HL-60 (cell line): ENCODE data around the gene TAF1C.
"Not testable (repeated sequence)": the region's sequence is repeated elsewhere in the genome, so short reads cannot be mapped to it uniquely, and the experiment has no call there.

ENCODE experiments used
- DNase-seq, 2 experiments: peaks; one replicate each; pipeline ENCODE4 v3.0.0-alpha.2; 2010 to 2020; ENCODE audit warnings: low read depth in 1 of 2, low spot score in 1 of 2
- H3K27ac ChIP-seq: fragments of 250-450 bp; sonication (Bioruptor Pico); replicated peaks from 2 replicates; pipeline ENCODE4 v1.5.1; 2020; ENCODE audit warnings: mild to moderate bottlenecking, moderate library complexity
- H3K27me3 ChIP-seq: fragments of 250-450 bp; sonication (Bioruptor Pico); 2 replicates; pipeline ENCODE4 v1.5.1; 2021; ENCODE audit warnings: mild to moderate bottlenecking, moderate library complexity; ENCODE audit not compliant: insufficient read depth, poor library complexity, severe bottlenecking
- H3K4me3 ChIP-seq: replicated peaks from 2 replicates; pipeline ENCODE4 v1.5.1; 2011; ENCODE audit warnings: mild to moderate bottlenecking, control low read depth, low read length; ENCODE audit not compliant: insufficient read depth
- CTCF ChIP-seq: IDR thresholded peaks from one replicate; pipeline ENCODE4 v1.5.1; 2011; ENCODE audit warnings: low read length, control low read depth, inconsistent platforms; ENCODE audit not compliant: insufficient read depth
- GABPA ChIP-seq: IDR thresholded peaks from 2 replicates; pipeline ENCODE4 v1.6.1; 2012; ENCODE audit warnings: low read depth
- POLR2AphosphoS5 ChIP-seq: IDR thresholded peaks from 2 replicates; pipeline ENCODE4 v1.6.1; 2012; ENCODE audit warnings: low read depth
- REST ChIP-seq: IDR thresholded peaks from 2 replicates; pipeline ENCODE4 v1.6.1; 2012; ENCODE audit warnings: low read depth; ENCODE audit not compliant: insufficient replicate concordance
- SPI1 ChIP-seq: IDR thresholded peaks from 2 replicates; pipeline ENCODE4 v1.6.1; 2012; ENCODE audit warnings: low read depth, mild to moderate bottlenecking, borderline replicate concordance

Gene TAF1C

GRCh38 chr16:84218176-84218823 lies 31.4 kb upstream of the TAF1C start:
- TF ChIP-seq GABPA, result no peak
- TF ChIP-seq REST, result no peak
- no peak for TF ChIP-seq POLR2AphosphoS5
- TF ChIP-seq CTCF, result no peak
- no peak for TF ChIP-seq SPI1
- DNase-seq, result no peak
- no peaks in the 10 kb centered on the region for H3K27me3 ChIP-seq
- no peak overlapping the region for H3K4me3 ChIP-seq
- no peak overlapping the region for H3K27ac ChIP-seq

GRCh38 chr16:84216144-84216543 lies 29.3 kb upstream of the TAF1C start:
- not testable (repeated sequence) for H3K27ac ChIP-seq, DNase-seq, H3K27me3 ChIP-seq, H3K4me3 ChIP-seq

GRCh38 chr16:84215531-84215930 lies 28.7 kb upstream of the TAF1C start:
- Histone ChIP-seq H3K4me3 (no peak overlapping the region), H3K27ac (no peak overlapping the region), H3K27me3 (no peaks in the 10 kb centered on the region)
- TF ChIP-seq REST, result no peak
- no peak for TF ChIP-seq GABPA
- no peak for TF ChIP-seq SPI1
- TF ChIP-seq POLR2AphosphoS5, result no peak
- TF ChIP-seq CTCF, result no peak
- no peak for DNase-seq

GRCh38 chr16:84214451-84215066 lies 27.7 kb upstream of the TAF1C start:
- Histone ChIP-seq H3K27ac (no peak overlapping the region), H3K27me3 (no peaks in the 10 kb centered on the region), H3K4me3 (no peak overlapping the region)
- no peak for TF ChIP-seq CTCF
- no peak for TF ChIP-seq GABPA
- no peak for TF ChIP-seq POLR2AphosphoS5
- no peak for TF ChIP-seq REST
- TF ChIP-seq SPI1, result no peak
- DNase-seq, result peak in 1 of 2 experiments; percentile 17
